ENCODE results near the gene RNF13.
"Not testable (repeated sequence)": the region's sequence is repeated elsewhere in the genome, so short reads cannot be mapped to it uniquely, and the experiment has no call there.

Gene RNF13

GRCh38 chr3:149917124-149917667 lies 104.2 kb downstream of the RNF13 start:
- no peak for DNase-seq (ENCODE audit: low spot score)
- TF ChIP-seq CTCF (IDR thresholded peaks at IDR 0.05; ENCODE audit: extremely low read depth, missing control alignments), result no peak

DNA sequence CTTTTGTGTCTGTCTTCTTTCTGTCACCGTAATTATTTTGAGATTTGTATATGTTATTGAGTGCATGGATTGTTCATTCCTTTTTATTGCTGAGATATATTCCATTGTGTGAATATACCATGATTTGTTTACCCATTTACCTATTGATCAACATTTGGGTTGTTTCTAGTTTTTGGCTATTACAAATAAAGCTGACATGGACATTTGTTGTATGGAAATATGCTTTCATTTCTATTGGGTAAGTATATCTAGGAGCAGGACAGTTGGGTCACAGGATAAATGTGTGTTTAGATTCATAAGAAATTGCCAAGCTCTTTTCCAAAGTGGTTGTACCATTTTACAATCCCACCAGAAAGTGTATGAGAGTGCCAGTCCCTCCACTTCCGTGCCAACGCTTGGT lies 106.5 kb downstream of the RNF13 start:
- DNase-seq (ENCODE audit: low spot score), result no peak
- TF ChIP-seq CTCF (IDR thresholded peaks at IDR 0.05; ENCODE audit: extremely low read depth, missing control alignments), result no peak

GRCh38 chr3:149920119-149920518 lies 107.1 kb downstream of the RNF13 start:
- DNase-seq (ENCODE audit: low spot score), result no peak
- no peak for TF ChIP-seq CTCF (IDR thresholded peaks at IDR 0.05; ENCODE audit: extremely low read depth, missing control alignments)

DNA sequence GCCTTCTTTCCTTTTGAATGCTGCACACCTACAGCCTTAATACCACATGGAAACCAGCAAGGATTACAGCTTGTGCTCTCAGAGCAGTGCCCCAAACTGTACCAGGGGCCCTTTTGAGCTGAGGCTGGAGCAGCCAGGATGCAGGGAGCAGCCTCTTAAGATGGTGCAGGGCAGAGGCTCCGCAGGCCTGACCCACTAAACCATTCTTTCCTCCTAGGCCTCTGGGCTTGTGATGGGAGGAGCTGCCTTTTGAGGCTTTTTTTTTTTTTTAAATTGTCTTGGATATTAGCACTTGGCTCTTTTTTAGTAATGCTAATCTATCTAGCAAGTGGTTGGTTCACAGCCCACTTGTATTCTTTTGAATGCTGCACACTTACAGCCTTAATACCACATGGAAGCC lies 120.0 kb downstream of the RNF13 start:
- TF ChIP-seq CTCF (IDR thresholded peaks at IDR 0.05; ENCODE audit: extremely low read depth, missing control alignments), result no peak
- no peak for DNase-seq (ENCODE audit: low spot score)

DNA sequence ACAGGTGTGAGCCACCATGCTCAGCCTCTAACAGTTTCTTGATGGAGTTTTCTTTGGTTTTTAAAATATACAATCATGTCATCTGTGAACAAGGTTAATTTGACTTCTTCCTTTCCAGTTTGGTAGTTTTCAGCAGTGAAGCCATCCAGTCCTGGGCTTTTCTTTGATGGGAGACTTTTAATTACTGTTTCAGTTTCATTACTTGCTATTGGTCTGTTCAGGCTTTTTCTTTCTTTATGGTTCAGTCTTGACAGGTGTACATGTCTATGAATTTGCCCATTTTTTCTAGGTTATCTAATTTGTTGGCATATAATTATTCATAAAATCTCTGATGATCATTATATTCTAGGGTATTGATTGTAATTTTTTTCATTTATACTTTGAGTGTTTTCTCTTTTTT lies 120.8 kb downstream of the RNF13 start:
- DNase-seq (ENCODE audit: low spot score), result no peak
- no peak for TF ChIP-seq CTCF (IDR thresholded peaks at IDR 0.05; ENCODE audit: extremely low read depth, missing control alignments)

DNA sequence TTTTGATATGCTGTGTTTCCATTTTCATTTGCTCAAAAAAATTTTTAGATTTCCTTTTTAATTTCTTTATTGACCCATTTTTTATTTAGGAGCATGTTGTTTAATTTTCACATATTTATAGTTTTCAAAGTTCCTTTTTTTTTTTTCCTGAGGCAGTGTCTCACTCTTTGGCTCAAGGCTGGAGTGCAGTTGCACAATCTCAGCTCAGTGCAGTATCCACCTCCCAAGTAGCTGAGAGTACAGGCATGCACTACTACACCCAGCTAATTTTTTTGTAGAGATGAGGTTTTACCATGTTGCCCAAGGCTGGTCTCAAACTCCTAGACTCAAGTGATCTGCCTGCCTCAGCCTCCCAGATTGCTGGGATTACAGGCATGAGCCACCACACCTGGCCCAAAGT lies 121.5 kb downstream of the RNF13 start:
- no peak for TF ChIP-seq CTCF (IDR thresholded peaks at IDR 0.05; ENCODE audit: extremely low read depth, missing control alignments)
- DNase-seq (ENCODE audit: low spot score), result no peak

DNA sequence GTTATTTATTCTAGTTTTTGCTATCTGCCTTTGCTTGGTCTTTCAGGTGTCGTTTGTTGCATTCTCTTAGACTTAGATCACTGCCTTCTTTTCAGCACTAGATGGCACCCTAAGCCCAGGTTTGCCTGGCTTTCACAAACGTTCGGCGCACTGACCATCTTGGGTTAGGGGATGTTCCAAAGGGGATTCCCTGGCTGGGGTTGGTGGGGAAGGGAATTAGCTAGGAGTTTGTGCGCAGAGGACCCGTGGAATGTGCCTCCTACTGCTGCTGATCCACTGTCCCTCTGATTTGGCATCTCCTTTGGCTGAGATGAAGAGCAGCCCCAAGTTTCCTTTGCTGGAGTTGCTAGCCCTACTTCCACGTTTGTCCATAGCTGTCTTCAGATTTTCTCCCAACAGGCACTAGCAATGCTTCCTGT lies 123.8 kb downstream of the RNF13 start:
- peak; percentile 24 for DNase-seq (ENCODE audit: low spot score)
- peak; percentile 75 for TF ChIP-seq CTCF (IDR thresholded peaks at IDR 0.05; ENCODE audit: extremely low read depth, missing control alignments)

DNA sequence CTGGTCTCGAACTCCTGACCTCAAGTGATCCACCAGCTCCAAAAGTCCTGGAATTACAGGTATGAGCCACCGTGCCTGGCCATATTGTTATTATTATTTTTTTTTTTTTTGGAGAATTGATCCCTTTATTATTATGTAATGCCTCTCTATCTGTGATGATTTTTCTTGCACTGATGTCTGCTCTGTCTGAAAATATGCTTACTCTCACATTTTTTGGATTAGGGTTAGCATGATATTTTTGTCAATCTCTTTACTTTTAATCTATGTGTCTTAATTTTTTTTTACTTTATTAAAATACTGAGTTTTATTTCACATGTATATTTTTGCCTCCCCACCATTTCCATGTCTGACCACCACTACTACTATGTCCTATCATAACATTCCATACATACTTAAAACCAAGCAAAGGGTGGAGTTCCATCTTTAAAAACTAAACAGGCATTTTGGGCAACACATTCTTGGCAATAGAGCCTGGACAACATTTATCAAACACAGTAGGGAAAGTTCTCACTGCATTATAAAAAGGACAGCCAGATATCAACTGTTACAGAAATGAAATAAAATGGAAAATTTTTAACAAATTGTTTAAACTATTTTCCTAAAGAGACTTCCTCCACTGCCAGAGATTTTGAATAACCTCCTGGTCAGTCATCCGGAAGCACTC lies 125.5 kb downstream of the RNF13 start:
- not testable (repeated sequence) for DNase-seq (ENCODE audit: low spot score)
